HG02943 (cell line): ENCODE results near the gene AADACL4.
"Not testable (repeated sequence)": the region's sequence is repeated elsewhere in the genome, so short reads cannot be mapped to it uniquely, and the experiment has no call there.

Source experiments
- ATAC-seq: cut with Tn5 transposase; IDR thresholded peaks from one replicate; pipeline ENCODE4 v1.9.1; 2021; ENCODE audit warnings: mild to moderate bottlenecking, low read depth, moderate library complexity; ENCODE audit not compliant: unreplicated experiment

AADACL4 gene

GRCh38 chr1:12626888-12627287, 17.0 kb upstream of the AADACL4 start:
- no peak for ATAC-seq

DNA sequence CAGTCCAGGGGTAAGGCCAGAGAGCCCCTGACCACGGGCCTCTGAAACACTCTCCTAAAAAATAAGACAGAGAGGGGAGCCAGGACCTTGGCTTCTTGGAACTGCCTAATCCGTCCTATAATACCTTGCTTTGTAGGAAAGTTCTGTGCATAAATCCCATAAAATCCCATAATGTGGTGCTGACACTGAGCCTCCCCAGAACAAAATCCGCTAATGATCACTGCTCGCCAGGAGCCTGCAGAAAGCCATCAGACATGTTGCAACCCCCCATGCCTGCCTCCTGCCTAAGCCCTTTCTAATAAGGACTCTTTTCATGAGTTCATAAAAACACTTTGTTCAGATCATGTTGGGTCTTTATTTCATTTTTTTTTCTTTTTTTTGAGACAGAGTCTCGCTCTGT, 16.6 kb upstream of the AADACL4 start:
- ATAC-seq = no peak

GRCh38 chr1:12629511-12629956, 14.4 kb upstream of the AADACL4 start:
- ATAC-seq = no peak

DNA sequence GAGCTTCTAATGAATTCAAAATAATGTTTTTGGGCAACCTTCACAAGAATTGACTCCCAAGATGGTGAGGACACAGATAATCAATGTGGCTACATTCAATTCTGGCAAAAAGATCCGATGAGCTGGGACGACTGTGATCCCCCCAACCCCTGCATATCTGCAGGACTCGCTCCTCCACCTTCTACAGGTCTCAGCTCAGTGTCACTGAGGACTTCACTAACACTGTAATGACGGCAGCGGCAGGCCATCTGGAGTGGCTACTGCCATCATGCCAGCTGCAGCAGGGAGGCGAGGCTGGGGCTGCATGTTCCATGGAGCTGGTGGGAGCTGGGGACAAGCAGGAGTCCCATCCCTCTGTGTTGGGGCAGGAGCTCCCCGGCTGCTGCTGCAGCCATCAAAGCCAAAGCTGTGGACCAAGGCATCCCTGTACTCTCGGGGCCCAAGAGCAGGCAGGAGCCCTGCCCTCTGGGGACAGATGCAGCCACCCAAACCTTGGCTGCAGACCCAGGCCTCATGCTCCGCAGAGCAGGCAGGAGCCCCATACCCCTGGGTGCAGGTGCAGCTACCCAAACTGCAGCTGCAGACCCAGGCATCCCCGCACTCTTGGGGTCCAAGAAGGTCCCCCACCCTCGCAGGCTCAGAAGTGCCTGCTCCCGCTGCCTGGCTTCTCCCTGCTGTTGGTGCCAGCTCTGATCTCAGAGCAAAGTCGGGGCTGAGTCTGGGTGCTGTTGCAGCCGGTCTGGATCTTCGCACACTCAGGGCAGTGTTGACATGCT, 13.7 kb upstream of the AADACL4 start:
- ATAC-seq = no peak

GRCh38 chr1:12630946-12631530, 12.8 kb upstream of the AADACL4 start:
- ATAC-seq = no peak

DNA sequence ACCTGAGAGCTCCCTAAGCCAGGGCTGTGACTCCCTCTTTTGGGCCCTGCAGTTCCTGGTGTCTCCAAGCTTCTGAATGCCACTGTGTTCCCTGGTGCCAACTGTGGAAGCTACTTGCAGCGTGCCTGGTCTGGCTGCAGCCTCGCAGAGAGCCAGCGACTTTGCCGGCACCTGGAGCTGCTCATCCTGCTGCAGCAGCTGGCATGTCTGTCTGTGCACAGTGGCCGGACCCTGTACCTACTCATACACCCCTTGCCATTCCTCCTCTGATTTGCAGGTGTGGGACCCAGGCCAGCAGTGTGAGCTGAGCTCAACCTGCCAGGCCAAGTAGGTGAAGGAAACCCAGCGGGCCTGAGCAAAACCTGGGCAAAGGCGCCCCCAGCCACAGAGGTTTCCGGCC, 12.3 kb upstream of the AADACL4 start:
- ATAC-seq = no peak

DNA sequence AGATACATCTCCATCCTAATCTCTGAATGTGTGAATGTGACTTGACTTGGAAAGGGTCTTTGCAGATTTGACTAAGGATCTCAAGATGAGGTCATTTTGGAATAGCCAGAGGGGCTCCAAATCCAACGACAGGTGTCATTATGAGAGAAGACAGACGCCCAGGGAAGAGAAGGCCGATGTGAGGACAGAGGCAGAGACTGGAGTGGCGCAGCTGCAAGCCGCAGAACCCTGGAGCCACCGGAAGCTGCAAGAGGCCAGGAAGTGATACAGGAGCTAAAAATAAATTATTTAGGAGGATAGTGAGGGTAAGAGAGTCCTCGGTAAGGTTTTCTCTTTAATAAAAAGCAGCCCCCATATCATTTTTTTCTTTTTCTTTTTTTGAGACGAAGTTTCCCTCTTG, 9.7 kb upstream of the AADACL4 start:
- ATAC-seq = no peak

GRCh38 chr1:12634696-12635202, 9.1 kb upstream of the AADACL4 start:
- no peak for ATAC-seq

- no peak for ATAC-seq
These were observed 7.6 kb upstream of the AADACL4 start for GRCh38 chr1:12636098-12636950.

DNA sequence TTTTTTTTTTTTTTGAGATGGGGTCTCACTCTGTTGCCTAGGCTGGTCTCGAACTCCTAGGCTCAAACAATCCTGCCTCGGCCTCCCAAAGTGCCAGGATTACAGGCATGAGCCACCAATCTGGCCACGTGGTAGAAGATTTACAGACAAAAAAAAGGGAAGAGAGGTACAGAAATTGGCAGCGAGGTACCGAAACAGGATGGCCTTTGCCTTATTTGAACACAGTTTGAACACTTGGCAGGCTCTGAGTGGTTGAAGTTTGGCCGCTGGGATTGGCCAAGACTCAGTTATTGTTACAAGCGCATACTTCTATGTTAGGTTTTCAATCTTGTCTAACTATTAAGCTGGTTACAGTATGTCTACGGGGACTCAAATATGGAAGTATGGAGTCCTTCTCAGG, 6.2 kb upstream of the AADACL4 start:
- ATAC-seq = no peak

GRCh38 chr1:12640237-12640957, 3.5 kb upstream of the AADACL4 start:
- ATAC-seq = no peak

DNA sequence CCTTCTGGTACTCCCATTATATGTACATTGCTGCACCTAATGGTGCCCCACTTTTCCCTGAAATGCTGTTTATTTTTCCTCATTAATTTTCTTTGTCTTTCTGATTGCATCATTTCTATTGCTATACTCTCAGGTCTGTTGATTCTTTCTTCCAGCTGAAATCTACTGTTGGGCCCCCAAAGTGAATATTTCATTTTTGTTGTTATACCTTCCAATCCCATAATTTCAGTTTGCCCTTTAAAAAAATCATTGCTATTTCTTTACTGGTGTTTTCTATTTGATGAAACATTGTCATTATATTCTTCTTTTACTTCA, 3.0 kb upstream of the AADACL4 start:
- no peak for ATAC-seq

- no peak for ATAC-seq
These were observed 806 bp upstream of the AADACL4 start for GRCh38 chr1:12643079-12643478.

- no peak for ATAC-seq
These were observed 352 bp downstream of the AADACL4 start for GRCh38 chr1:12644237-12644636.

DNA sequence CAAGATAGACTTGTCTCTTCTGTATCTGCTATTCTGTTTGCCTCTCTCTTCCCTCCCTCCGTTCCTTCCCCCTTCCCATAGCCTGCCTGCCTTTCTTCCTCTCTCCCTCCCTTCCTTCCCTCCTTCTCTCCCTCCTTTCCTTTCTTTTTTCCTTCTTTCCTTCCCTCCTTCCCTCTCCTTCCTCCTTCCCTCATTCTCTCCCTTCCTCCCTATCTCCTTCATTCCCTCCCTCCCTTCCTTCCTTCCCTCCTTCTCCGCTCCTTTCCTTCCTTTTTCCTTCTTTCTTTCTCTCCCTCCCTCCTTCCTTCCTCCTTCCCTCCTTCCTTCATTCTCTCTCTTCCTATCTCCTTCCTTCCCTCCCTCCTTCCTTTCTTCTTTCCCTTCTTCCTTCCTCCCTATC, 944 bp downstream of the AADACL4 start:
- no peak for ATAC-seq

- not testable (repeated sequence) for ATAC-seq
These were observed 1.5 kb downstream of the AADACL4 start for GRCh38 chr1:12645401-12645800.

DNA sequence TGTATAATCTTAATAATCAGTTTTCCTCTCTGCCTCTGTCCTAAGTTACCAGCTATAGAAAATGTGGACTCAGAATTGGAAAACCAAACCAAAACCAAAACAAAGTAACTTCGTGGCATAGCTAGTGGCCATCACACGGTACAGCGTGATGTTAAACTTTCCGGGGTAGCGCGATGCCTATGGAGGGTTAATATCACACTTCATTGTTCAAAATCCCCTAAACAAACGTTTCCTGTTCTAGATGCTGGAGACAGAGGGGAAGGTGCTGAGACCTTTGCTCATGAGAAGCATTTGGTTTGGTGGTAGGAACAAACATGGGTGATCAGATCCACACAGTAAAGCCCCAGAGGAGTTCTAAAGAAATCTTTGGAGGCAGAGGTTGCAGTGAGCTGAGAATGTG, 4.9 kb downstream of the AADACL4 start:
- ATAC-seq = no peak

DNA sequence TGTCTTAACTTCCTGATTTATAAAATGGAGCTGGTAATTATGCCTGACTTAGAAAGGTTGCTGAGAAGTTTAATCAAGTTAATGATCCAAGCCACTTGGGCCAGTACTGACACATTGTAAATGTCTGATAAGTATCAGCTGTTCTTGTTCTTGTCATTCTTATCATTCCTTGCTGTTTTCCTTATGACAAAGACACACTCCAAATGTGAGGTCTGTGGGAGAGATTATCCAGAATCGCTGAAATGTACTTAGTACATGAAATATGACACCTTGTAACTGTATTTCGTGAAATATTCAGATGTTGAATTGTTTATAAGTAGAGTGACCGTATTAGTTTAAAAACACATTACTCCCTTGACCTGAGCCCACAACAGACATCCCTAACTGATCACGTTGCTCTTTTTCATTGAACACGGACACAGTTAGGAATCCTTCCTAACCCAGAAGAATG, 6.1 kb downstream of the AADACL4 start:
- no peak for ATAC-seq

GRCh38 chr1:12654004-12654567, 10.2 kb downstream of the AADACL4 start:
- no peak for ATAC-seq

- no peak for ATAC-seq
These were observed 10.8 kb downstream of the AADACL4 start for GRCh38 chr1:12654657-12655056.
